Measurements from ENCODE around the gene CDRT4. TPM values are rescaled to one million over a fixed set of nuclear protein-coding genes. Genes with fewer than 3 reads are reported as not detected.

The CDRT4 gene
- polyA plus RNA-seq, 12 donors: 0.77 to 26.5 (median 5.0) TPM; not detected in 1

DNA sequence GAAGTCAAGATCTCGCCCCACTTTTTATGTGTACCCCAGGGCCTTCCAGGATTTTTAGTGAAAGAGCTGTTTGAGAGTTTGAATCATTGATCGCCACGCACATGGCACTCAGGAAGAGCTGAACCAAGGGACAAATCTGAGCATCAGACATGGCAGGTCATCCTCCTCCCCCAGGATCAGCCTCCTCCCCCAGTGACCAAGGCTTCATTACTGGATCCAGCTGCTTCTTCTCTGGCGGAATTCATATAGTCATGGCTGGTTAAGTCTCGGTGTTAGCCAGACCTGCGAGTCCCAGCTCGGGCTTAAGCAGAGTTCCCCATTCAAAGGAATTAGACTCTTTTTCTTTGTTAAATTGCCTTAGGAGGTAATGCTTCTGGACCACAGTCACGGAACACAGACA lies 32.5 kb downstream of the CDRT4 start:
- no peak for DNase-seq

GRCh38 chr17:15432807-15433611 lies 34.4 kb downstream of the CDRT4 start:
- DNase-seq: no peak

- DNase-seq: no peak
These were observed 35.7 kb downstream of the CDRT4 start for GRCh38 chr17:15431766-15432165.

DNA sequence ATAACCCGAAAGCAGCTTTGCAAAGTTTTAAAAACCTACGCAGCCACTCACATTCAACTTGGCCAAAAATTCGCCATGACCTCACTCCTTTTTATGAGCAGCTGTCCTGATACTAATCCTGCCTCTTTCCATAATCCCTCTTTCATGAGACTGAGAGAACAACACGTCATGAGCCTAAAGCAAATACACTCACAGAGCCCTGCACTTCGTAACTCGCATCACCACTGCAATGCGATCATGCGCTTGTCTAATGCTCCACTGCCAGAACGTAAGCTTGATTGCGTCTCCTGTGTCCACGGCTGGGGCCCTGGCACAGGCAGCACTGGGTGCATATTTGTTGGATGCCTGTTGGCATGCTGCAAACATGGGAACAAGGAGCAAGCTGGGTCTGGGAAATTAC lies 36.2 kb downstream of the CDRT4 start:
- DNase-seq: peak; percentile 66

GRCh38 chr17:15424521-15424920 lies 42.9 kb downstream of the CDRT4 start:
- DNase-seq: no peak

DNA sequence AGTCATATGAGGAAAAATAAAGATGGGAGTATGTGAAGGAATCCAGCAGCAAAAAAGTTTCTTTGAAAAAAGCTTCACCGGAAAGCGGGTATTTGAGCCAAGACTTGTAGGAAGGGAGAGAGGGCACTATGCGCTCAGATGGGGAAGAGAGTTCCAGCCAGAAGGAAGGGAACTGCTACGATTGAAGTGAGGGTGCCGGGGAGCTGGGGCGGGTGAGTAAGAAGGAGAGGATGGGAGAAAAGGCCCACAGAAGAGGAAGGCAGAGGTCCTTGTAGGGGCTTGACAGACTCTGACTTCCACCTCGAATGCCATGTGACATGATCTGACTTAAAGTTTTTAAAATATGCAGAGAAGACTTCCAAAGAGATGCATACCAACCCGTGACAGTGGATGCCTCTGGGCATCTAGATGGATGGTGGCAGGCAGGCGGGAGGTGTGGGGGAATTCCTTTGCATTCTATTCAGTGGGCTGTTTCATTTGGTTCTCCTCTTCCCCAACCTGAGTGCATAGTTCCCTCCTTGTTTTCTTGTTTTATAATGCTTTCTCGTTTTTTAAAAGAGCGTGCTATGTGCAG lies 44.9 kb downstream of the CDRT4 start:
- no peak for DNase-seq

- DNase-seq: no peak
These were observed 48.6 kb downstream of the CDRT4 start for GRCh38 chr17:15418781-15419180.

GRCh38 chr17:15414532-15415306 lies 52.7 kb downstream of the CDRT4 start:
- DNase-seq: peak; percentile 48

DNA sequence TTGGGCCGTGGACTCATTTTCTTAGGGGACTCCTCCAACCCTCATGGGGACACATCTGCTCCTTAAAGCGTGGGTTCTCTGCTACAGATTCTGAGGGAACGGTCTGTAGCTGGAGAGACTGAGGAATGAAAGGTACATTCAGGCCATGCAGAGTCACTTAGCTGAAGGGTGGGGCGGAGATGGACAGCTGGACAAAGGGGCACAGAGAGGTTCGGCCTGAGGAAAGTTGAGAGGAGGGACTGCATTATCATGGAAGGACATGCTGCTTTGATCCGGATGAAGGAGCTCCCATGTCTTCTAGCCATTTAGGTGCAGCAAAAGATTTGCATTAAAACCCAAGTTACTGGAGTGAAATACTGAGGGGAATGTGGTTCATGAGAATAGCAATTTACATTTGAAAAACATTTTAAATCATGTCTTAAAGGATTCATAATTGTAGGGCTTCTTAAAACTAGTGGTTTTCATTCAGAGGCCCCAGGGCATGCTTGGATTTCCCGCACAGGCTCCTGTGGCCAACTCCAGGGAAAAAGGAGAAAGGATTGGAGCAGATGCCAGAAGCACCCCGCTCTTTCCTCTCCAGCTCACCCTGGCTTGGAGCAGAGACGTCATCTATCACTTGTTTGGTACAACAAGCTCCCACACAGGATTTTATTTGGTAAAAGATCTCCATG lies 54.2 kb downstream of the CDRT4 start:
- DNase-seq: no peak

GRCh38 chr17:15412606-15413005 lies 54.8 kb downstream of the CDRT4 start:
- DNase-seq: no peak

DNA sequence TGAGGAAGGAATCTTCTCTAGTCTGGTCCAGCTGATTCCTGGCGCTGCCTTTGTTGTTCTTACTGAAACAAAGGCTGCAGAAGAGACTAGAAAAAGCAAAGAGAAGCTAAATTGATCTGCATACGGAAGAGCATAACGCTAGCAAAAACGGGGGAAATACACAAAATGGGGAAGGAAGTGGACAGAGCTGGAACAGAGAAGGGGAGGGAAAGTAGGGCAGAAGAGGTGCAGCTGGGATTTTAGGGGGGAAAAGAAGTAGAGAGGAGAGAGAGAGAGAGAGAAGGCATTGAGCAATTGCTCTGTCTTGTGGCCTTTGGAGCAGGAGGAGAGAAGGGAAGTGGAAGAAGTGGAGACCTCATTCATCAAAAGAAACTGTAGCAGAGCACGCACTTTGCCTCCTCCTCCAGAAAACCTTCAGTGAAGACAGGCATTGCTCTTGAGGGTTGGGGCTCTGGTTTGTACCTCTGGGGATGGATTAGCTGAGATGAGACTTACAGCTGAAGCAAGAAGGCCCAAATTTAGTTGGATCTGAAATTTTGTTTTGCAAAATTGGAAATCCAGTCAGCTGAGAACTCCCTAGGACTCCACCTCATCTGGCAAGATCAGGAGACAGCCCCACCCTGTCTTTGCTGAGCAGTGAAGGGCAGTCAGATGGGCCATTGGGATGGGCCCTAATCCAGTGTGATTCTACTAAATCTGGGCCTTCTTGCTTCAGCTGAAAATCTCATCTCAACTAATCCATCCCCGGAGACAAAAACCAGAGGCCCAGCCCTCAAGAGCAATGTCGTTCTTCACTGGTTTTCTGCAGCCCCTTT lies 55.8 kb downstream of the CDRT4 start:
- DNase-seq: no peak

DNA sequence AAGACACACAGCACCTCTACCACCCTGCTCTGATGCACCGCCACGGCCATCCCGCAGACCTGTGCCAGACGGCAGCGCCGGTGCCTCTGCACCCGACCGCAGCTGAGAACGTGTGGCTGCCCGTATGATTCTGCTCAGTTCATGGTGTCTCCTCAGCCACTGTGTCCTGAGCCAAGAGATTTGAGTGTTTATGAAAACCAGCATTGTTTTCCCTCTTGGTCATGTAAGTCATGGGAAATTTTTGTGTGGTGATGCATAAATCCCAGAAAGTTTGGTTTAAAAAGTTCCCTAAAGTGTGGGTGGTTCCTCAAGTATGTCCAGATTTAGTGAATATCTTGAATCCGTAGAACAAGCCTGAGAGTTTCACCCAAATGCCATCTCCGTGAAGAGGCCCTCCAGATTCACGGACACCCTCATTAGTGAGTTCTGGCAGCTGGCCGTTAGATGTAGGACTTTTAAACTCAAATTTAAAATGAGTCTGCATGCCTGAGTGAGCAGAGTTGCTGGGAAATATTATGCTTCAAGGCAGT lies 57.6 kb downstream of the CDRT4 start:
- peak; percentile 71 for DNase-seq

DNA sequence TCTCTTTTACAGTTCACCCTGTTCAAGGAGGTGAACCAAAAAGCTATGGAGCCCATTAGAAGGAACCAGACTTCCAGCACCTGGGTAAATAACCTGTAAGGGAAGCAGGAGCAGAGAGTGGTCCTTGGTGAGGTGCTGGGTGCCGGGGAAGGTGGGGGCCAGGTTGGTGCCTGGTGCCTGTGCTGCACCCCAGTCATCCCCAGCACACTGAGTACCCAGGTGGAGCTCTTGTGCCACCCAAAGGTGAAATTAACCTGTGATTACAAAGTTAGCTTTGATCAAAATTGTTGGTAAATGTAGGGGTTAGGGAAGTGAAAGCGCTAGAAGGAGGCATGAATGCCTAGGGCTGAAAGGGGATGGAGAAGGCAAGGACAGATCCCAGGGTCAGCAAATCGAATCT lies 58.6 kb downstream of the CDRT4 start:
- no peak for DNase-seq

GRCh38 chr17:15406081-15406480 lies 61.3 kb downstream of the CDRT4 start:
- no peak for DNase-seq

GRCh38 chr17:15405058-15405415 lies 62.4 kb downstream of the CDRT4 start:
- DNase-seq: no peak

- DNase-seq: no peak
These were observed 63.0 kb downstream of the CDRT4 start for GRCh38 chr17:15404106-15405057.

DNA sequence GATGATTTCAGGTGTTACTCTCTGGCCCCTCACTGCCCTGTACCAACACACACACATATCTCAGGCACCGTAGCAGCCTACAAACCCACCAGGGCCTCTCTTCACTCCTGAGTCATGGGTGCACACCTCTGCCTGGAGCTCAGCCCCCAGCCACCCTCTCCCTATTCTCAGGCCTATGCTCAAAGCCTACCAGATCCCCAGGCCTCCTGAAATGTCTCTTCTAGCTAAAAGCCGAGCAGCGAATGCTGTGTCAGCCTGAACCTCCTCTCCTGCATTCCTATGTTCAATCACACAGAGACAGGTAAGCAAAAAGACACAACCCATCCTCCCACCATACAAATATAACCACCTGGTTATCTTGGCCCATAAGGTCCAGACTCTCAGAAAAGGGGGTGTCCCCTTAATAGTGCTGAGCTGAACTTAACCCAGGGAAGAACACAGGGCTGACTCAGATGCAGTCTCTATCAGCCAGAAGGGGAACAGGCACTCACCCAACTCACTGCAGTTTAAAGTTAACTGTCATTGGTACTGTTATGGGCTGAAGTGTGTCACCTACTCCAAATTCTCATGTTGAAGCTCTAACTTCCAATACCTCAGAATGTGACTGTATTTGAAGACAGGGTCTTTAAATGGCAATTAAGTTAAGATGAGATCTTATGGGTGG lies 64.0 kb downstream of the CDRT4 start:
- no peak for DNase-seq

DNA sequence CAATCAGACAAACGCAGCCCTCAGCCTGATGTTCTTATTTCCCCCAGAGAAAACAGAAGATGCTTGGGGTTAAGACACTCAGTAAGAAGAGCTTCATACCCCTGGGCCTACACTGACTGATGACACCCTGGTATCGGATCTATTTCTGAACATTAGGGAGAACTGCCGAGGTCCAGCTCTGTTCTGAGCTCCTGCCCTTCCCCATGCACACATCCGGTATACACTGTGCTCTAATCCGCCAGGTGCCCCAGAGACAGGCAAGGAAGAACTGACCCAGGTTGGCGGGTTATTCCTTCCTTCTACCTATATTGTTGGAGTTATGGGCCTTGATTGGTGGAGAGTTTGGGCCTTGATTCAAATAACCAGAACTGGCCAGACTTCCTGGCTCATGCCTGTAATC lies 68.0 kb downstream of the CDRT4 start:
- no peak for DNase-seq

DNA sequence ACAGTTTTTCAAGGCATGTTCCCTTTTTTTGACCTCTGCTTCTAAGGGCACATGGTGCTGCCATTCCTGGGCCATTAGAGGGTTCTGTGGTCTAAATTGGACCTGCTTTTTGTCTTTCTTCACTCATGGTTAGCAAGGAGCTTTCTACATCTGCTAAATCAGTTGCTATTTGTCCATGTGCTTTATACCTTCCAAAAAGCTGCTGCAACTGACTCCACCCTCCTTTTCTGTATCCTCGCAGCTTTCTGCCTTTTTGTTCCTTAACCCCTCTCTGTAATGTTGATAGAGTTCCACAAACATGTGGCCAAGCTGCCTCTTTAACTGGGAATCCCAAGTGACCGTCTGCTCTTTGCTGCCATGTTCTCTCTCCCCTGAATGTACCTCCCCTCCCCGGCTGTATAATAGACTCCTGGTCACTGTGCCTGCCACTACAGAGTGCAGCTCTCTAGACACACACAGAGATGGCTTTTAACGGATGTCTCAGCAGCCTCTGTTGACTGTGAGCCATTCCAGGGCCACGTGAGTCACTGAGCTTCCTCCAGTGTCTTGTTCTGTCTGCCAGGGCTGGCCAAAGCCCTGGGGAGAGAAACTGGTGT lies 68.6 kb downstream of the CDRT4 start:
- no peak for DNase-seq
